ENCODE measurements around the gene PTPRE. TPM values are rescaled to one million over a fixed set of nuclear protein-coding genes. Genes with fewer than 3 reads are reported as not detected.

Gene PTPRE
- polyA plus RNA-seq, 1 of the 3 experiments (the other 2 are of a cell fraction): 11.8 TPM

GRCh38 chr10:128060341-128061250, 153.7 kb downstream of the PTPRE start:
- Histone ChIP-seq H3K27me3 (ENCODE audit: insufficient read depth) (no peaks in the 10 kb centered on the region), H3K4me2 (no peak overlapping the region), H3K4me3 (ENCODE audit: low read depth in 2 of 2, low read length in 1 of 2) (no peak overlapping the region), H3K9me2 (no peaks in the 10 kb centered on the region), H3K79me2 (ENCODE audit: insufficient read depth) (no peaks in the 10 kb centered on the region), H4K20me1 (ENCODE audit: insufficient read depth) (no peaks in the 10 kb centered on the region), H3K4me1 (ENCODE audit: control insufficient read depth in 1 of 2, insufficient read depth in 2 of 2, low read depth in 1 of 2, low read length in 1 of 2) (peaks cover 0 to 3% of the 10 kb centered on the region in 2 experiments; a peak in 1 of 4 replicates), H3K9ac (no peak overlapping the region), H3K9me3 (no peaks in the 10 kb centered on the region), H3F3A (replicated peaks; ENCODE audit: insufficient read depth) (no peaks in the 10 kb centered on the region), H3K27ac (ENCODE audit: low read depth in 2 of 2, low read length in 1 of 2) (no peak overlapping the region), H2AFZ (ENCODE audit: low read depth) (no peak overlapping the region), H3K36me3 (replicated peaks in 1 of 2; ENCODE audit: control insufficient read depth in 1 of 2, insufficient read depth in 2 of 2, low read length in 1 of 2) (peaks cover 0 to 18% of the 10 kb centered on the region in 2 experiments)
- WGBS (ENCODE audit: low lambda C conversion rate): 85% methylated on average over 5 of the region's 9 CpGs
- TF ChIP-seq PBX3 (IDR thresholded peaks at IDR 0.05): no peak
- TF ChIP-seq ELF1 (IDR thresholded peaks at IDR 0.05): no peak
- TF ChIP-seq CTCF (IDR thresholded peaks at IDR 0.05): no peak
- DNase-seq: no peak
- ChIA-PET POLR2A (no interaction called here), CTCF (interaction anchor here (1.2 to 2.3 kb wide), 4 partner anchors 9 to 154 kb away, joined by 3 to 17 read pairs (median 6); partner anchors contain the start of gene PTPRE)

- Histone ChIP-seq H3K36me3 (replicated peaks in 1 of 2; ENCODE audit: control insufficient read depth in 1 of 2, insufficient read depth in 2 of 2, low read length in 1 of 2) (peaks cover 0 to 22% of the 10 kb centered on the region in 2 experiments), H3K27ac (ENCODE audit: low read depth in 2 of 2, low read length in 1 of 2) (no peak overlapping the region), H3K9me2 (no peaks in the 10 kb centered on the region), H3K4me2 (no peak overlapping the region), H3K27me3 (ENCODE audit: insufficient read depth) (no peaks in the 10 kb centered on the region), H4K20me1 (ENCODE audit: insufficient read depth) (no peaks in the 10 kb centered on the region), H3K4me3 (ENCODE audit: low read depth in 2 of 2, low read length in 1 of 2) (no peak overlapping the region), H3K9me3 (no peaks in the 10 kb centered on the region), H3K4me1 (ENCODE audit: control insufficient read depth in 1 of 2, insufficient read depth in 2 of 2, low read depth in 1 of 2, low read length in 1 of 2) (peaks cover 0 to 3% of the 10 kb centered on the region in 2 experiments; a peak in 1 of 4 replicates), H3F3A (replicated peaks; ENCODE audit: insufficient read depth) (no peaks in the 10 kb centered on the region), H3K9ac (no peak overlapping the region), H2AFZ (ENCODE audit: low read depth) (no peak overlapping the region), H3K79me2 (ENCODE audit: insufficient read depth) (no peaks in the 10 kb centered on the region)
- 84% methylated on average over 14 of the region's 14 CpGs for WGBS (ENCODE audit: low lambda C conversion rate)
- CTCF ChIA-PET: interaction anchor here (0.7 to 2.8 kb wide), 7 partner anchors 8 to 207 kb away, joined by 3 to 13 read pairs (median 5); partner anchors contain the start of gene PTPRE
- DNase-seq: no peak
- no peak for TF ChIP-seq TEAD4 (IDR thresholded peaks at IDR 0.05; ENCODE audit: borderline replicate concordance, insufficient read depth)
- POLR2A ChIA-PET: no interaction called here
Measured at GRCh38 chr10:128061306-128062300, 154.7 kb downstream of the PTPRE start.
